DND-41 (cell line): ENCODE results near the gene CD81.

Experiments
- EZH2 ChIP-seq: IDR thresholded peaks from 3 replicates; pipeline ENCODE4 v1.6.1; 2012; ENCODE audit warnings: borderline replicate concordance, low read depth, mild to moderate bottlenecking, moderate library complexity, low read length, inconsistent platforms; ENCODE audit not compliant: severe bottlenecking
- TF ChIP-seq, protein P1 (sequence below): IDR thresholded peaks from 2 replicates; pipeline ENCODE4 v1.5.1; 2012; ENCODE audit warnings: borderline replicate concordance, low read length, moderate library complexity, mild to moderate bottlenecking; ENCODE audit not compliant: poor library complexity, severe bottlenecking; ENCODE audit errors: extremely low read depth

GRCh38 chr11:2377511-2378443 is 667 bp downstream of the CD81 start:
- TF ChIP-seq, protein P1, sequence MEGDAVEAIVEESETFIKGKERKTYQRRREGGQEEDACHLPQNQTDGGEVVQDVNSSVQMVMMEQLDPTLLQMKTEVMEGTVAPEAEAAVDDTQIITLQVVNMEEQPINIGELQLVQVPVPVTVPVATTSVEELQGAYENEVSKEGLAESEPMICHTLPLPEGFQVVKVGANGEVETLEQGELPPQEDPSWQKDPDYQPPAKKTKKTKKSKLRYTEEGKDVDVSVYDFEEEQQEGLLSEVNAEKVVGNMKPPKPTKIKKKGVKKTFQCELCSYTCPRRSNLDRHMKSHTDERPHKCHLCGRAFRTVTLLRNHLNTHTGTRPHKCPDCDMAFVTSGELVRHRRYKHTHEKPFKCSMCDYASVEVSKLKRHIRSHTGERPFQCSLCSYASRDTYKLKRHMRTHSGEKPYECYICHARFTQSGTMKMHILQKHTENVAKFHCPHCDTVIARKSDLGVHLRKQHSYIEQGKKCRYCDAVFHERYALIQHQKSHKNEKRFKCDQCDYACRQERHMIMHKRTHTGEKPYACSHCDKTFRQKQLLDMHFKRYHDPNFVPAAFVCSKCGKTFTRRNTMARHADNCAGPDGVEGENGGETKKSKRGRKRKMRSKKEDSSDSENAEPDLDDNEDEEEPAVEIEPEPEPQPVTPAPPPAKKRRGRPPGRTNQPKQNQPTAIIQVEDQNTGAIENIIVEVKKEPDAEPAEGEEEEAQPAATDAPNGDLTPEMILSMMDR: no peak
- no peak for TF ChIP-seq EZH2
